ENCODE results near the gene CRBN. TPM values are rescaled to one million over a fixed set of nuclear protein-coding genes. Genes with fewer than 3 reads are reported as not detected.

The CRBN gene
- total and polyA plus RNA-seq, 2 of the 13 experiments (the other 11 are each of a cell fraction or from before 2014, with no cell fraction given): 30.8 to 36.1 TPM

GRCh38 chr3:3126477-3127431, 52.7 kb downstream of the CRBN start, which contains the start of gene TRNT1 (continued):
- TF ChIP-seq SNRNP70 (IDR thresholded peaks at IDR 0.05; ENCODE audit: low read depth, low read length): no peak
- TF ChIP-seq NCOA1 (CRISPR knock-in tag; IDR thresholded peaks at IDR 0.05): no peak
- TF ChIP-seq ZNF720 (CRISPR knock-in tag; IDR thresholded peaks at IDR 0.05): no peak
- no peak; the same call in 1 of the 2 replicates for TF ChIP-seq ZBTB43 (CRISPR knock-in tag; conservative IDR thresholded peaks at IDR 0.05)
- no peak; the same call in 1 of the 2 replicates for TF ChIP-seq ZNF225 (CRISPR knock-in tag; IDR thresholded peaks at IDR 0.05)
- TF ChIP-seq PAF1 (CRISPR knock-in tag; IDR thresholded peaks at IDR 0.05): no peak
- peak; percentile 80 for TF ChIP-seq SP2 (CRISPR knock-in tag; IDR thresholded peaks at IDR 0.05)
- TF ChIP-seq NKX3-1 (CRISPR knock-in tag; IDR thresholded peaks at IDR 0.05): peak; percentile 65; the same call in 1 of the 2 replicates
- TF ChIP-seq HINFP (CRISPR knock-in tag; IDR thresholded peaks at IDR 0.05; ENCODE audit: low read depth): no peak; the same call in 1 of the 2 replicates
- peak; percentile 77 for TF ChIP-seq ZNF574 (CRISPR knock-in tag; IDR thresholded peaks at IDR 0.05)
- no peak for TF ChIP-seq TCF7L2 (IDR thresholded peaks at IDR 0.05; ENCODE audit: low read depth, low read length)
- no peak for TF ChIP-seq SNAPC4 (CRISPR knock-in tag; IDR thresholded peaks at IDR 0.05)
- no peak; the same call in 1 of the 2 replicates for TF ChIP-seq DNMT3B (CRISPR knock-in tag; conservative IDR thresholded peaks at IDR 0.05)
- no peak; the same call in 1 of the 2 replicates for TF ChIP-seq ZBTB20 (CRISPR knock-in tag; IDR thresholded peaks at IDR 0.05; ENCODE audit: borderline replicate concordance, low read depth)
- 0 out of 2 replicates have a peak, but pooled peaks have one; percentile 40 for TF ChIP-seq ZNF672 (CRISPR knock-in tag; IDR thresholded peaks at IDR 0.05)
- no peak for TF ChIP-seq STAT5B (CRISPR knock-in tag; IDR thresholded peaks at IDR 0.05)

All from HepG2 (cell line).